Heart left ventricle (tissue), 13 donors: Measurements from ENCODE around the gene DBH.

Experiments used
- POLR2A ChIP-seq, 2 donors: fragments of 450-650 bp; IDR thresholded peaks; one replicate each; pipeline ENCODE4 v1.6.1; 2017; ENCODE audit warnings: antibody characterized with exemption in 2 of 2, mild to moderate bottlenecking in 2 of 2, moderate library complexity in 2 of 2
- TF ChIP-seq, protein P1 (sequence below), 12 donors: fragments of 200-600 bp; sonication (generic) in 4 of 12; IDR thresholded peaks; one replicate each; pipeline versions ENCODE4 v1.5.0 to v1.8.0; 2018 to 2022; ENCODE audit warnings: antibody characterized with exemption in 12 of 12, mild to moderate bottlenecking in 5 of 12
- donor health status: ischemic (EF 13 %, LVEDD 7.1; RV severe dilation, severe dysfunction).
- donor health status: DM: no; HTN: yes; CAD: no.
- donor health status: DM: no; HTN: no; CAD: no.
- donor health status: ischemic (EF 25% LVEDD 6.9; RV normal size, moderate dysfunction).
- donor health status: ischemic (EF 25% LVEDD 5.7; RV mildly dilated, moderate dysfunction).
- donor health status: ischemic (EF 35%, LVEDD 5.7; RV mildly dilated, moderate dysfunction).
- donor health status: nonischemic (EF 11% LVEDD 7.7; RV severe dilation, severe dysfunction).
- donor health status: DM: yes; HTN: yes; CAD: no.
- donor health status: PGD.
- donor health status: ischemic (EF 29% LVEDD 5.4; RV normal size, mild dysfunction).
- donor health status: nonischemic (EF 23%, LVEDD 6.1; RV moderate dilation, normal function).

DNA sequence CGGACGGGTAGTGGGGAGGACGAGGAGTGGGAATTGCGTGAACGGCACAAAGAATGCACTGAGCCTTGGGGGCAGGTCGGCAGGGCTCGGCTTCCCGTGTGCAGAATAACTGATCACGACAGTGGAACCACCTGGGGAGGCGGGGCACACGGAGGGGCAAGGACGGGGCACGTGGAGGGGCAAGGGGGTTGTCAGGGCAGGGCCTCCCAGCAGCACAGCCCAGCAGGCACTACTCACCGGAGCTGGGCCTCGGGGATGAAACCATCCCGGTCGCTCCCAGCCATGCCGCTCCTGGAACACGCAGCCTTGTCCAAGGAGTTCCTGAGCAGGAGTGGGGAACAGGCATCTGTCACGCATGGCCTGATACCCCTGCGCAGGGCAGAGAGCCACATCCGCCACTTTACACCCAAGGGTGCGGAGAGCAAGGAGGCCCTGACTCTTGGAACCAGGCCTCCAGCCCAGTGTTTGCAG, 68.6 kb downstream of the DBH start:
- TF ChIP-seq, protein P1, sequence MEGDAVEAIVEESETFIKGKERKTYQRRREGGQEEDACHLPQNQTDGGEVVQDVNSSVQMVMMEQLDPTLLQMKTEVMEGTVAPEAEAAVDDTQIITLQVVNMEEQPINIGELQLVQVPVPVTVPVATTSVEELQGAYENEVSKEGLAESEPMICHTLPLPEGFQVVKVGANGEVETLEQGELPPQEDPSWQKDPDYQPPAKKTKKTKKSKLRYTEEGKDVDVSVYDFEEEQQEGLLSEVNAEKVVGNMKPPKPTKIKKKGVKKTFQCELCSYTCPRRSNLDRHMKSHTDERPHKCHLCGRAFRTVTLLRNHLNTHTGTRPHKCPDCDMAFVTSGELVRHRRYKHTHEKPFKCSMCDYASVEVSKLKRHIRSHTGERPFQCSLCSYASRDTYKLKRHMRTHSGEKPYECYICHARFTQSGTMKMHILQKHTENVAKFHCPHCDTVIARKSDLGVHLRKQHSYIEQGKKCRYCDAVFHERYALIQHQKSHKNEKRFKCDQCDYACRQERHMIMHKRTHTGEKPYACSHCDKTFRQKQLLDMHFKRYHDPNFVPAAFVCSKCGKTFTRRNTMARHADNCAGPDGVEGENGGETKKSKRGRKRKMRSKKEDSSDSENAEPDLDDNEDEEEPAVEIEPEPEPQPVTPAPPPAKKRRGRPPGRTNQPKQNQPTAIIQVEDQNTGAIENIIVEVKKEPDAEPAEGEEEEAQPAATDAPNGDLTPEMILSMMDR (IDR thresholded peaks at IDR 0.05), result no peak
- no peak for TF ChIP-seq POLR2A (IDR thresholded peaks at IDR 0.05)
